Right cardiac atrium (tissue), 5 donors: ENCODE data around the gene SURF4. TPM values are rescaled to one million over a fixed set of nuclear protein-coding genes. Genes with fewer than 3 reads are reported as not detected.
A peak's percentile ranks its signal among the peaks of the same experiment; 100 is the strongest.

Source experiments
- ATAC-seq, 2 donors: fragments of 200-7000 bp; cut with Tn5 transposase; one replicate each; pipeline versions ENCODE4 v1.8.0 to v1.9.1; 2020; ENCODE audit warnings: moderate library complexity in 2 of 2, mild to moderate bottlenecking in 1 of 2
- DNase-seq, 3 donors: peaks; one replicate each; pipeline ENCODE4 v3.0.0-alpha.2; 2020
- H3K27ac ChIP-seq: one replicate; pipeline ENCODE4 v1.5.1; 2013; ENCODE audit warnings: mild to moderate bottlenecking, low read length, control low read depth, moderate library complexity
- H3K27me3 ChIP-seq: one replicate; pipeline ENCODE4 v1.6.1; 2013; ENCODE audit not compliant: control insufficient read depth, insufficient read depth
- H3K4me1 ChIP-seq: one replicate; pipeline ENCODE4 v1.6.1; 2013; ENCODE audit warnings: low read length; ENCODE audit not compliant: control insufficient read depth, insufficient read depth
- H3K4me3 ChIP-seq: one replicate; pipeline ENCODE4 v1.5.1; 2013; ENCODE audit warnings: low read length, control low read depth
- H3K9me3 ChIP-seq: one replicate; pipeline ENCODE4 v1.6.1; 2013; ENCODE audit warnings: low read length; ENCODE audit not compliant: control insufficient read depth
- WGBS: extraction: QIAGEN DNeasy Blood & Tissue Kit; methylation state at CpG from one replicate; pipeline ENCODE4 v1.1.7; 2013; 5-methylcytosine and 5-hydroxymethylcytosine counted together
- intact Hi-C, 4 donors: fragments of 100-400 bp; cut with DNase I; formaldehyde crosslinking; loops; one replicate each; pipeline versions ENCODE4 v1.11.0 to v1.14.0; 2022 to 2023
- polyA plus RNA-seq: library from polyadenylated mRNA; stranded (reverse); fragments of 200-250 nt; gene quantifications from one replicate; pipeline ENCODE4 v1.2.3, GENCODE V29; 2013
- total RNA-seq, 4 donors: library from RNA; stranded (reverse); fragmentation: NEBNext Ultra II Directional; extraction: Animal tissue kit (Norgen Biotek cat#: 25700); gene quantifications; one replicate each; pipeline ENCODE4 v1.2.1, GENCODE V29; 2021
- donor health status: healthy with polysubstance abuse.
- donor health status: DM: no; HTN: yes; CAD: no.
- donor health status: DM: no; HTN: no; CAD: no.
- donor health status: DM: no; HTN: yes; CAD: no; lungs with severe emphysema.
- donor health status: DM: yes; HTN: yes; CAD: no.

SURF4 gene
- total and polyA plus RNA-seq, 5 donors: 67.2 to 129 (median 90.4) TPM

- no peaks in the 10 kb centered on the region for H3K27me3 ChIP-seq
- H3K4me3 ChIP-seq: no peak overlapping the region
- DNase-seq: peak in 1 of 3 donors; percentile 2
- WGBS: 88% methylated on average over 3 of the region's 3 CpGs
- ATAC-seq: no peak
- H3K27ac ChIP-seq: no peak overlapping the region
- H3K9me3 ChIP-seq: no peaks in the 10 kb centered on the region
- intact Hi-C loops: no loop called here
- peaks cover 10% of the 10 kb centered on the region for H3K4me1 ChIP-seq
Observed at GRCh38 chr9:133351526-133351907, 24.3 kb downstream of the SURF4 start.

GRCh38 chr9:133349965-133350616 is 25.8 kb downstream of the SURF4 start:
- no peak overlapping the region for H3K4me3 ChIP-seq
- peaks cover 12% of the 10 kb centered on the region for H3K4me1 ChIP-seq
- WGBS: 81% methylated on average over 15 of the region's 15 CpGs
- H3K9me3 ChIP-seq: no peaks in the 10 kb centered on the region
- DNase-seq (peak in 1 of 3 donors; percentile 45), ATAC-seq (no peak)
- no peak overlapping the region for H3K27ac ChIP-seq
- intact Hi-C loops: no loop called here
- no peaks in the 10 kb centered on the region for H3K27me3 ChIP-seq

- H3K4me1 ChIP-seq: peaks cover 11% of the 10 kb centered on the region
- peak in 1 of 3 donors; percentile 8 for DNase-seq
- no peaks in the 10 kb centered on the region for H3K27me3 ChIP-seq
- H3K27ac ChIP-seq: peak overlapping the region; percentile 67
- WGBS: 16% methylated on average over 25 of the region's 25 CpGs
- intact Hi-C loops: no loop called here
- no peak for ATAC-seq
- H3K4me3 ChIP-seq: peak overlapping the region; percentile 77
- no peaks in the 10 kb centered on the region for H3K9me3 ChIP-seq
Observed at GRCh38 chr9:133348718-133349573, 26.9 kb downstream of the SURF4 start.

- ATAC-seq: peak; percentile 91 to 92
- Histone ChIP-seq H3K27ac (peak within 1 kb of the TSS; percentile 76), H3K27me3 (no peaks in the 10 kb centered on the region), H3K4me3 (peak within 1 kb of the TSS; percentile 77), H3K9me3 (no peaks in the 10 kb centered on the region), H3K4me1 (peaks cover 11% of the 10 kb centered on the region)
- WGBS: under 1% methylated on average over 64 of the region's 64 CpGs
- intact Hi-C loops: no loop called here
- peak; percentile 94 to 98 (median 95) for DNase-seq
Observed at GRCh38 chr9:133347985-133348717, 27.7 kb downstream of the SURF4 start, which contains the start of the genes MED22 and RPL7A. MED22 (minus strand) TSS chr9:133348131; CDS start chr9:133346662, 1,469 bp downstream. RPL7A (plus strand) TSS chr9:133348218; CDS start chr9:133348244, 26 bp downstream.

- intact Hi-C loops: no loop called here
- ATAC-seq (peak; percentile 64 to 74), DNase-seq (peak; percentile 44 to 80 (median 79))
- H3K4me1 ChIP-seq: peaks cover 11% of the 10 kb centered on the region
- H3K9me3 ChIP-seq: no peaks in the 10 kb centered on the region
- peak overlapping the region; percentile 77 for H3K4me3 ChIP-seq
- peak overlapping the region; percentile 76 for H3K27ac ChIP-seq
- H3K27me3 ChIP-seq: no peaks in the 10 kb centered on the region
- WGBS: under 1% methylated on average over 41 of the region's 41 CpGs
Observed at GRCh38 chr9:133347515-133347984, 28.3 kb downstream of the SURF4 start.

- Histone ChIP-seq H3K9me3 (no peaks in the 10 kb centered on the region), H3K4me1 (peaks cover 11% of the 10 kb centered on the region), H3K27me3 (no peaks in the 10 kb centered on the region), H3K27ac (peak overlapping the region; percentile 15), H3K4me3 (no peak overlapping the region)
- DNase-seq: peak in 2 of 3 donors; percentile 52 to 76
- 62% methylated on average over 15 of the region's 15 CpGs for WGBS
- intact Hi-C loops: no loop called here
- no peak for ATAC-seq
Observed at GRCh38 chr9:133346021-133346785, 29.7 kb downstream of the SURF4 start.

GRCh38 chr9:133345596-133345995 is 30.3 kb downstream of the SURF4 start:
- DNase-seq (peak in 1 of 3 donors; percentile 56), ATAC-seq (no peak)
- intact Hi-C loops: no loop called here
- peaks cover 11% of the 10 kb centered on the region for H3K4me1 ChIP-seq
- WGBS: 94% methylated on average over 6 of the region's 6 CpGs
- no peaks in the 10 kb centered on the region for H3K27me3 ChIP-seq
- H3K4me3 ChIP-seq: no peak overlapping the region
- no peaks in the 10 kb centered on the region for H3K9me3 ChIP-seq
- H3K27ac ChIP-seq: no peak overlapping the region

- WGBS: 94% methylated on average over 12 of the region's 12 CpGs
- Histone ChIP-seq H3K4me3 (no peak overlapping the region), H3K27me3 (no peaks in the 10 kb centered on the region), H3K27ac (no peak overlapping the region), H3K9me3 (no peaks in the 10 kb centered on the region), H3K4me1 (peaks cover 11% of the 10 kb centered on the region)
- intact Hi-C loops: no loop called here
- DNase-seq: peak in 1 of 3 donors; percentile 54
- ATAC-seq: no peak
Observed at GRCh38 chr9:133344979-133345378, 30.9 kb downstream of the SURF4 start.

- DNase-seq (peak in 1 of 3 donors; percentile 32), ATAC-seq (no peak)
- H3K27ac ChIP-seq: no peak overlapping the region
- H3K9me3 ChIP-seq: no peaks in the 10 kb centered on the region
- H3K4me1 ChIP-seq: peaks cover 8% of the 10 kb centered on the region
- no peak overlapping the region for H3K4me3 ChIP-seq
- 94% methylated on average over 19 of the region's 19 CpGs for WGBS
- intact Hi-C loops: no loop called here
- H3K27me3 ChIP-seq: no peaks in the 10 kb centered on the region
Observed at GRCh38 chr9:133344071-133344470, 31.8 kb downstream of the SURF4 start.

- Histone ChIP-seq H3K9me3 (no peaks in the 10 kb centered on the region), H3K27me3 (no peaks in the 10 kb centered on the region), H3K27ac (no peak overlapping the region), H3K4me3 (no peak overlapping the region), H3K4me1 (peaks cover 6% of the 10 kb centered on the region)
- intact Hi-C loops: no loop called here
- 79% methylated on average over 11 of the region's 11 CpGs for WGBS
- DNase-seq (peak in 2 of 3 donors; percentile 46 to 52), ATAC-seq (no peak)
Observed at GRCh38 chr9:133342570-133342969, 33.3 kb downstream of the SURF4 start.
